GM12873 (cell line): ENCODE data around the gene BCAS4.

Source experiments
- CTCF ChIP-seq: IDR thresholded peaks from 2 replicates; pipeline ENCODE4 v1.5.1; 2012; ENCODE audit warnings: low read depth, mild to moderate bottlenecking, moderate library complexity, low read length, control low read depth; ENCODE audit not compliant: insufficient read depth; ENCODE audit errors: missing control alignments

Gene BCAS4

GRCh38 chr20:50802289-50802688 is 7.4 kb downstream of the BCAS4 start:
- no peak for TF ChIP-seq CTCF

DNA sequence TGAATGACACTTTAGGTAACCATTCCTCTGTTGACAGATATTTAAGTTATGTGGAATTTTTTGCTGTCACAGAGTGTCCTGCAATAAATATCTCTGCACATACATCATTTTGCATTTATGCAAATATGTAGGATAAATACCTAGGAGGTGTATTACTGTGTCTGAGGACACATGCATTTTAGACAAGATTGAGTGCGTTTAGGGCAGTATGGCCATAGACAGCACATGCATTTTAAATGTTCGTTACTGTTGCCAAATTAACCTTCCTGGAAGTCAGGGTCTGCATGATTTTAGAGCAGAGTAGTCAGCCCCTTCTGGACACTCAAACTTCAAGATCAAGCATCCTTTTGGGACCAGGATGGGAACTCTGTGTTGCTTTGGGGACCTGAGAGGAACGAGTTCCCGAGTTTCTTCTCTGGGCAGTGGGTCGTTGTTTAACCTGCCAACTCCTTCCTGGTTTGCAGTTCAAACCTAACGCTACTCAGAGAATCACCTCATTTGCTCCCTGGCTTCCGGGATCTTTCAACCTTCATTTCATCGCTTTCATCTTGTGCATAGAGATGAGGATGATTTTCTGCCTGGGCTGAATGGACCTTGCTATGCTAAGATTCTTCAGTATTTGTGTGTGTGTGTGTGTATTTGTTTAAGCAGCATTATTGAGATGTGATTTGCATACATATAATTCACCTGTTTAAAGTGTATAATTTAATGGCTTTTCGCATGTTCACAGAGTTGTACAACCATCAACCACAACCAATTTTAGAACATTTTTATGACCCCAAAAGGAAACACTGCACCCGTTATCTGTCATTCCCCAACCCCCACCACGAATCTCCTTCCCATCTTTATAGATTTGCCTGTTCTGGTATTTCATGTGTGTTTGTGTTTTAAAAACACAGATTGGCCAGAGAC is 9.8 kb downstream of the BCAS4 start:
- TF ChIP-seq CTCF = no peak

DNA sequence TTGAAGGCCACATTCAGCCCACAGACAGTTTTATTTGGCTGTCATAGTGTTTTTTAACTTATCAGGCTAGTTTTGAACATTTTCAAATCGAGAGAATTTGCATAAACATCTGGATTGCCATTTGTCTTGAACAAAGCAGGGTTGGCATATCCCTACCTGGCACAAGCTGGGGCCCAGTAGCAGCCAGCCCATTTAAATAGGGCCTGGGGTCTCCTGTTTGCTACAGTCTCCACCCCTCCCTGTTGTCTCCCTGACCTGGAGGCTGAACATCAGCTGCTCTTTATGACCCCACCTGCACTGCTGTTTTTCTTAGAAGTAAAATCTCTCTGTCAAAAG is 10.5 kb downstream of the BCAS4 start:
- TF ChIP-seq CTCF = no peak

DNA sequence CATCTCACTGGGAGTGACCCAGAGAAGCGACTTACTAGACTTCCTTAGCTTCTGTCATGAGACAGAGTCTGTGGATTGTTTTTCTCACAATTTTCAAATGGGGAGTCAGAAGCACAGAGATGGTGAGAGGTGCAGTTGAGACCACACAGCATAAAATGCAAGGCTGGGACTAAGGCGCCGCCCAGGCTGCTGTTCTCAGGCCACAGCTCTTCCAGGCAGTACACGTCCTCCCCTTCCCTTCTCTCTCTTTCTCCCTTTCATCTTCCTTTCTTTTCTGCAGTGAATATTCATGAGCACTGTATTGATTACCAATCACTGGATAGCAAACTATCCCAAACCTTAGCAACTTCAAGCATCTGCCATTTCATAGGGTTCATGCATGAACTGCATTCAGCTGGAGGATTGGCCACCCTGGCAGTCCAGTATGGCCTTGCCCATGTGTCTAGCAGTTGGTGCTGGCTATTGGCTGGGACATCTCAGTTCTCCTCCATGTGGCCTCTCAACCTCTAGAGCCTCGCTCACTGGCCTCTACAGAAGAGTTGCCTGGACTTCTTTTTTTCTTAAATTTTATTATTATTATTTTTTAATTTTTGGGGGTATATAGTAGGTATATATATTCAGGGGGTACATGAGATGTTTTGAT is 11.4 kb downstream of the BCAS4 start:
- TF ChIP-seq CTCF = no peak

DNA sequence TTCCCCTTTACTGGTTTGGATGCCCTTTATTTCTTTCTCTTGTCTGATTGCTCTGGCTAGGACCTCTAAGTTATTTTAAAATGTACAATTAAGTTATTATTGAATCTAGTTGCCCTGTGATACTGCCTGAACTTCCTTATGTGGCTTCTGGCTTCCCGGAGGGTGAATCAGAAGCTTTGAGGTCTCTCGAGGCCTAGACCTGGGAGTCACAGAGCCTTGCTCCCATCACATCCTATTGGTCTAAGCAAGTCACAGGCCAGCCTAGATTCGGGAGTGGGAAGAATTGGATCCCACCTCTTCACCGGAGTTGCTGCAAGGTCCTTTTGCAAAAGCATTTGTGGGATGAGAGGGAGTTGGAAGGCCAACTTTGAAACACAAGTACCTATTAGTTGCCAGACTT is 15.2 kb downstream of the BCAS4 start:
- TF ChIP-seq CTCF = no peak

DNA sequence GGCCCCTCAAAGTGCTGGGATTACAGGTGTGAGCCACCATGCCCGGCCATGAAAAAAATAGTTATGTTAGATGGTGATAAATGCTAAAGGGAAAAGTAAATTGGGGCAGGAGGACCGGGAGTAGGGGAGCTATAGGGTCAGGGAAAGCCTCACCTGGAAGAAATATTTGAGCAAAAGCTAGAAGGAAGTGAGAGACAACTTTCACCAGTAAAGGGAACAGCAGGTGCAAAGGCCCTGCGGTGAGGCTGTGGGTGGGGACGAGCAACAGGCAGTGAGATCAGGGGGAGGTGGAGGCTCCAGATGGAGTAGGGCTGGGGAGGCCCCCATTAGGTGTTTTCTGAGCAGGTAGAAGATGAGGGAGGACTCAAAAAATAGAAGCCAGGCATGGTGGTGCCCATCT is 16.0 kb downstream of the BCAS4 start:
- TF ChIP-seq CTCF = no peak

- TF ChIP-seq CTCF = no peak
These were observed 18.3 kb downstream of the BCAS4 start for GRCh38 chr20:50813101-50813643.
